Measurements from ENCODE around the gene PCBP3.

- no peak for TF ChIP-seq POLR2A (IDR thresholded peaks at IDR 0.05)
- TF ChIP-seq CTCF (IDR thresholded peaks at IDR 0.05), result no peak
These were observed 45.4 kb upstream of the PCBP3 start for GRCh38 chr21:45598109-45598508.
